Tibial nerve (tissue), 4 donors: ENCODE data around the gene LY86.

Experiments
- EP300 ChIP-seq, 2 donors: sonication (generic); formaldehyde crosslinking; IDR thresholded peaks; one replicate each; pipeline ENCODE4 v1.6.1; 2017; ENCODE audit warnings: antibody characterized with exemption in 2 of 2, mild to moderate bottlenecking in 1 of 2
- POLR2A ChIP-seq, 2 donors: fragments of 450-650 bp; IDR thresholded peaks; one replicate each; pipeline ENCODE4 v1.6.1; 2017; ENCODE audit warnings: antibody characterized with exemption in 2 of 2, mild to moderate bottlenecking in 2 of 2, moderate library complexity in 2 of 2
- TF ChIP-seq, protein P1 (sequence below), 5 experiments: fragments of 200-600 bp in 3 of 5; fragments of 450-650 bp in 2 of 5; sonication (generic) in 3 of 5; IDR thresholded peaks; one replicate each; pipeline ENCODE4 v1.5.1; 2016 to 2019; ENCODE audit warnings: antibody characterized with exemption in 5 of 5, mild to moderate bottlenecking in 3 of 5, moderate library complexity in 2 of 5

- TF ChIP-seq, protein P1, sequence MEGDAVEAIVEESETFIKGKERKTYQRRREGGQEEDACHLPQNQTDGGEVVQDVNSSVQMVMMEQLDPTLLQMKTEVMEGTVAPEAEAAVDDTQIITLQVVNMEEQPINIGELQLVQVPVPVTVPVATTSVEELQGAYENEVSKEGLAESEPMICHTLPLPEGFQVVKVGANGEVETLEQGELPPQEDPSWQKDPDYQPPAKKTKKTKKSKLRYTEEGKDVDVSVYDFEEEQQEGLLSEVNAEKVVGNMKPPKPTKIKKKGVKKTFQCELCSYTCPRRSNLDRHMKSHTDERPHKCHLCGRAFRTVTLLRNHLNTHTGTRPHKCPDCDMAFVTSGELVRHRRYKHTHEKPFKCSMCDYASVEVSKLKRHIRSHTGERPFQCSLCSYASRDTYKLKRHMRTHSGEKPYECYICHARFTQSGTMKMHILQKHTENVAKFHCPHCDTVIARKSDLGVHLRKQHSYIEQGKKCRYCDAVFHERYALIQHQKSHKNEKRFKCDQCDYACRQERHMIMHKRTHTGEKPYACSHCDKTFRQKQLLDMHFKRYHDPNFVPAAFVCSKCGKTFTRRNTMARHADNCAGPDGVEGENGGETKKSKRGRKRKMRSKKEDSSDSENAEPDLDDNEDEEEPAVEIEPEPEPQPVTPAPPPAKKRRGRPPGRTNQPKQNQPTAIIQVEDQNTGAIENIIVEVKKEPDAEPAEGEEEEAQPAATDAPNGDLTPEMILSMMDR (IDR thresholded peaks at IDR 0.05): no peak
- TF ChIP-seq POLR2A (IDR thresholded peaks at IDR 0.05): no peak
- no peak for TF ChIP-seq EP300 (IDR thresholded peaks at IDR 0.05)
Observed at GRCh38 chr6:6595025-6595424, 6.5 kb downstream of the LY86 start.
